CD4-positive, alpha-beta T cell treated with Interleukin-15 for 1 hour (primary cell): Measurements from ENCODE around the gene TRIM40.
"Not testable (repeated sequence)": the region's sequence is repeated elsewhere in the genome, so short reads cannot be mapped to it uniquely, and the experiment has no call there.

Experiments used
- DNase-seq: peaks from one replicate; pipeline ENCODE4 v3.0.0-alpha.2; 2020

The TRIM40 gene

DNA sequence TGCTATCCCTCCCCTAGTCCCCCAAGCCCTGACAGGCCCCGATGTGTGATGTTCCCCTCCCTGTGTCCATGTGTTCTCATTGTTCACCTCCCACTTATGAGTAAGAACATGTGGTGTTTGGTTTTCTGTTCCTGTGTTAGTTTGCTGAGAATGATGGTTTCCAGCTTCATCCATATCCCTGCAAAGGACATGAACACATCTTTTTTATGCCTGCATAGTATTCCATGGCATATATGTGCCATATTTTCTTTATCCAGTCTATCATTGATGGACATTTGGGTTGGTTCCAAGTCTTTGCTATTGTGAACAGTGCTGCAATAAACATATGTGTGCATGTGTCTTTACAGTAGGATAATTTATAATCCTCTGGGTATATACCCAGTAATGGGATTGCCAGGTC, 29.3 kb downstream of the TRIM40 start:
- DNase-seq, result not testable (repeated sequence)

DNA sequence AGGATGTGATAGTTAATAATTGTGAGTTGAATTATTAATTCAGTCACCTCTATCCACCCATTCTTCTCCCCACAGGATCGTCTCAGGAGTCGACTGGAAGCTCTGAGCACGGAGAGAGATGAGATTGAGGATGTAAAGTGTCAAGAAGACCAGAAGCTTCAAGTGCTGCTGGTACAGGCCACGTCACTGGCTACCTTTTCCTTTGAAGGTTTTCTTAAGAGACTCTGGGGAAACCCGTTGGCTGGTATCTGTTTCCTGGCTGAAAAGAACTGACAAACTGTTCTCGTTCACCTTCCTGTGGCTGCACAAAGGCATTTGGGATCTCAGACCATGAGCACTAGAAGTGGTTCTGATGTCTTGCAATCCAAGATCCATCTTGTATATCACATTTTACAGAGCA, 31.2 kb downstream of the TRIM40 start:
- no peak for DNase-seq

DNA sequence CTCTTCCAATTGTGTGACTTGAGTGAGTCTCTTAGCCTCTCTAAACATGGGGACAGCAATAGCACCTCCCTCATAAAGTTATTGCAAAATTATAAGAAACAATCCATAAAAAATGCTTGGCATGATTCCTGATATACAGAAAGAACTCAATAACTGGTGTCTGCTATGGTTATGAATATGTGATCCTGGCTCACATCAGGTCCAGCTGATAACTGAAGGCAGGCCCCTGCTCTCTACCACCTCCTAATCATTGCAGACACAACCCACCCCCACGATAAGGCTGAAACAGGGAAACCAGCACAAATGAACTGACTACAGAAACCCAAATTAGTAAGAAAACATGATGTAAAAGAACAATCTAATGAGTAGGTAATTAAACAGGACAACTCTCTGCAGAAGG, 32.8 kb downstream of the TRIM40 start:
- DNase-seq, result no peak

DNA sequence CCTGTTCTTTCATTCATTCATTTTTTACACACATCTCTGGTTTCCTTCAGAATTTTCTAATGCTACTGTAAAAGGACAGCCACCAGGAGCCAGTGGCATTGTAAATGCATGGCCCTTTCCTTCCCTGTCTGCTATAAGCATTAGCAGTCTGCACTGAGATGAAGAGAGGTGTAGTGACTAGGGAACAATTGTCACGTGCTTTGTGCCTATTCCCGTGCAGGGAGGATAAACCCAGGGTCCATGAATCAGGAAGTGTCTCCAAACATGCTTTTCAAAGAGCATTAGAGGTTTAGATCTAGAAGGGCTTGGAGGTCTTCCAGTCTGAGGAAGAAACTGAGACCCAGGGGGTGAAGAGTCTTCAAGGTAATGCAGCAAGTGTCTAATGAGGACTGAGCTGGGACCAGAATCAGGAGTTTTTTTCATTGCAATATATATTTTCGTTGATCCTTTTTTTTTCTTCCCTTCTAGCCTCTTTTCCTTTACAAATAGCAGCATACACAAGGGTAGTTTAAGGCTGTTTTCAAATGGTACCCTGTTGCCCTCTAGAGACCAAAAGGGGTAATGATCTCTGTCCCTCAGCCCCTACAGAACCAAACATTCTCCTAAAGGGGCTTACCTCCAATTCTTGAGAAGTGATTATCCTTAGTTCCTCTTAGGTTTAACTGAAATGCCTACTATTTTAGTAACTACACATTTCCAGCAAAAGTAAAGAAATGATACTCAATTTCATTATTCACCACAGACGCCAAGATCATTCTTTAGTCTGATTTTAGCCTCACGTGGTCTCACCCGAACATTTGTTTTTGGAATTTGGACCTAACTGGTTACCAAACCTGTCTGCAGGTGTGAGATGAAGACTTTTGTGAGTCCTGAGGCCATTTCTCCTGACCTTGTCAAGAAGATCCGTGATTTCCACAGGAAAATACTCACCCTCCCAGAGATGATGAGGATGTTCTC, 34.0 kb downstream of the TRIM40 start:
- DNase-seq, result no peak

DNA sequence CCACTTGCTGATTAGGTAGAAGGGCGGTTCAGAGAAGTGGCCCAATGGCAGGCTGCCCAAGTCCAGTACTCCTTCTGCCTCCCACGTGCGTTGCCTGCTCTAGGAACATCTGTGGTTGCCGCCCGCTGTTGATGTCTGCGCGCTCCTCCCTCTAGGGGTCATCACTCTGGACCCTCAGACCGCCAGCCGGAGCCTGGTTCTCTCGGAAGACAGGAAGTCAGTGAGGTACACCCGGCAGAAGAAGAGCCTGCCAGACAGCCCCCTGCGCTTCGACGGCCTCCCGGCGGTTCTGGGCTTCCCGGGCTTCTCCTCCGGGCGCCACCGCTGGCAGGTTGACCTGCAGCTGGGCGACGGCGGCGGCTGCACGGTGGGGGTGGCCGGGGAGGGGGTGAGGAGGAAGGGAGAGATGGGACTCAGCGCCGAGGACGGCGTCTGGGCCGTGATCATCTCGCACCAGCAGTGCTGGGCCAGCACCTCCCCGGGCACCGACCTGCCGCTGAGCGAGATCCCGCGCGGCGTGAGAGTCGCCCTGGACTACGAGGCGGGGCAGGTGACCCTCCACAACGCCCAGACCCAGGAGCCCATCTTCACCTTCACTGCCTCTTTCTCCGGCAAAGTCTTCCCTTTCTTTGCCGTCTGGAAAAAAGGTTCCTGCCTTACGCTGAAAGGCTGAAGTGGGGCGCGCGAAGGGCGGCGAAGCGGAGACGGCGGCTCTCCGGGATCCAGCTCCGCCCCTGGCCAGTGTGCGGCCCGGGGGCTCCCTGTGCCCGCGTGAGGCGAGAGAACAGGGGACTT, 35.9 kb downstream of the TRIM40 start:
- no peak for DNase-seq

DNA sequence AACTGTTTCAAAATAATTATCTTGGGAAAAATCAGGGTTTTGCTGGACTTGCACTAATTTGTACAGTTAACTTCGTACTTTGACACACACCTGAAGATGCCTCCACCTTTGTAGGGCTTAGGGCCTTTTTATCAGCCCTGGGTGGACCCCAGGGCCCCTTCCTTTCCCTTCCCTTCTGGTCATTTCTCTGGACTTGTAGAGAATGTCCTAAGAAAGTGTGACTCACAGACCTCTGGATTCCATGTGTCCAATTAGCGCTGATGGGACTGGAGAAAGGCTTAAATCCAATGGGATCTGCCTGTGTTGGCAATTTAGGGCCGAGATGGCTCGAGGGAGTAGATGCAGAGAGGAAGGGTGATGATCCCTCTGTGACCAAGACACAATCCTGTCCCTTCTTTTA, 36.7 kb downstream of the TRIM40 start:
- DNase-seq, result no peak

DNA sequence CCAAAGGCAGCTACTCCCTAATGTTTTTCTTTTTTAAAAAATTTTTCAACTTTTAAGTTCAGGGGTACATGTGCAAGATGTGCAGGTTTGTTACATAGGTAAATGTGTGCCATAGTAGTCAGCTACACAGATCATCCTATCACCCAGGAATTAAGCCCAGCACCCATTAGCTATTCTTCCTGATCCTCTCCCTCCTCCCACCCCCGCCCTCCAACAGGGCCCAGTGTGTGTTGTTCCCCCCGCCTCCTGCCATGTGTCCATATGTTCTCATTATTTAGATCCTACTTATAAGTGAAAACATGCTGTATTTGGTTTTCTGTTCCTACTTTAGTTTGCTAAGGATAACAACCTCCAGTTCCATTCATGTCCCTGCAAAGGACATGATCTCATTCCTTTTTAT, 39.8 kb downstream of the TRIM40 start:
- DNase-seq, result no peak

DNA sequence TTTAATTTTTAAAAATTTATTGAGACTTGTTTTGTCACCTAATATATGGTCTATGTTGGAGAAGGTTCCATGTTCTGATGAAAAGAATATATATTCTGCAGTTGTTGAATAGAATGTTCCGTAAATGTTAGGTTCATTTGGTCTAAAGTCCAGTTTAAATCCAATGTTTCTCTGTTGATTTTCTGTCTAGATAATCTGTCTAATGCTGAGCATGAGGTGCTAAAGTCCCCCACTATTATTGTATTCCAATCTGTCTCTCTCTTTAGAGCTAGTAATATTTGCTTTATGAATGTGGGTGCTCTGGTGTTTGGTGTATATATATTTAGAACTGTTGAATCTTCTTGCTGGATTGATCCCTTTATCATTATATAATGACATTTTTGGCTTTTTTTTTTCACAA, 42.9 kb downstream of the TRIM40 start:
- DNase-seq, result no peak

DNA sequence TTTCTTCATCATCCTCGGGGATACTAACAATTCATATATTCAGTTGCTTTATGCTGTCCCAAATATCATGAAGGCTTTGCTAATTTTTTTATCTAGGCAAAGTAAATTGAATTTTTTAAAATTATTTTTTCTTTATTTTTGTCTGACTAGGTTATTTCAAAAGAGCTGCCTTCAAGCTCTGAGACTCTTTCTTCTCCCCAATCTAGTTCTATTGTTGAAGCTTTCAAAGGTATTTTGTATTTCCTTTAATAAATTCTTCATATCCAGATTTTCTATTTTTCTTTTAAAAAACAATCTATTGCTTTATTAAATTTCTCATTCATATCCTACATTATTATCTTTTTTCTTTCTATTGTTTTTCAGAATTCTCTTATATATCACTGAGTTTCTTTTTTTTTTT, 44.2 kb downstream of the TRIM40 start:
- no peak for DNase-seq

DNA sequence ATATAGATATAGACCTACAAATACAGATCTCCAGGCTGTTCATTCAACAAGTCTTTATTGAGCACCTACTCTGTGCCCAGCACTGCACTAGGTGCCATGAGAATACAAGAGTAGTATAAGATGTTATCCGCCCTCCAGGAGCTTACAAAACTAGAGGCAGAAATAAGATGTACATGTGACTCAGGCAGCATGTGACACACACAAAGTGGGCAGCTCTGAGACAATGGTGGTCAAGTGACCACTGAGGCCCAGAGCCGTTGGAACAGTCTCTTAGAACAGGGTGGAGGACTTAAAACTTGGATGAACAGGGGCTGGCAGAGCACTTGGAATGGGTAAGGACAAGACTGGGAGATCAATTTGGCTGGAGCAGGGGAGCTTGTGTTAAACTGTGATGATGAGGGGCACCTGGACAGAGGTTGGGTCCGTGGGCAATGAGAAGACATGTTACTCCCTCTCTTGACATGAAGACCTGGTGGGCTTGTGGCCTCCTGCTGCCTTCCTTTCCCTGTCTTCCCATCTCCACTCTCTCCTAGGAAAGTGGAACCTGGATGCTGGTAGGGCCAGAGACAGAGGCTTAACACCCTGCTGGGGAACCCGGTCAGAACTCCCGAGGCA, 48.6 kb downstream of the TRIM40 start:
- DNase-seq, result no peak

DNA sequence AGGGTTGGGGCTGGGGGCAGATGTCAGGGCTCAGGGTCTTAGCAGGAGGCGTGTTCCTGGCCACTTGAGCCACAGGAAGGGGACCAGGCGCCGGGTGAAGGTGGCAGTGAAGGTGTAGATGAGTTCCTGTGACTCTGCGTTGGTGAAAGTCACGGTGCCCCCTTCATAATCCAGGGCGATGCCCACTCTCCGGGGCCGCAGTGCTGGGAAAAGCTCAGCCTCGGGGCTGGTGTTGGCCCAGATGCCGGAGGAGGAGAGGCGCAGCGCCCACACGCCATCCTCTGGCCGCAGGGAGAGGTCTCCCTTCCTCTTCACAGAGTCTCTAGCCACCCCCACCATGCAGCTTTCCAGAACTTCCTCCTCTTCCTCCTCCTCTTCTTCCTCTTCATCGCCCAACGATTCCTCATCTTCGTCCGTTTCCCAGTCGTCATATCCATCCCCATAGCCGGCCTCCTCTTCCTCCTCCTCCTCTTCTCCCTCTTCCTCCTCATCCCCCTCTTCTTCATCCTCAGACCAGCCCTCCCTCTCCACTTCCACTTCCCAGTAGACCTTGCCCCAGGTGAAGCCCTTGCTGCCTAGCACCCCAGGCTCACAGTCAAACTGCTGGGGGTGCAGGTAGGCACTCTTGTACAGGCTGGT, 50.0 kb downstream of the TRIM40 start:
- no peak for DNase-seq

DNA sequence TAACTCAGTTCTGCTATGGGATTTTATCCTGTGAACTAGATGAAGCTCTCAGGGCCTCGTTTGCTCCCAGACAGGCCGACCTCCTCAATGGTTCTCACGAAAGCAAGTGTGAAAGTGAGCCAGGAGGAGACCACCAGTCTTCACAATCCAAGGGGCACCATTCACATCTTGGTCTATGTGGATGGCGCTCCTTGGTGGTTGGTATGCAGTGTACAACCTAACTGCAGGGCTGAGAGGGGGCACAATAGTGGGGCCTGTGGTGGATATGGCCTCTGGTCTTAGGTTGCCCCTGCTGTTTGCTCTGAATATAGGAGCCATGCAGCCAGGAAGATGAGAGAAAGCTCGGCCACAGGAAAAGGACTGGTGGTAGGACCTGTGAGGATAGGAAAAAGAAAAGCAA, 52.6 kb downstream of the TRIM40 start:
- DNase-seq, result no peak

DNA sequence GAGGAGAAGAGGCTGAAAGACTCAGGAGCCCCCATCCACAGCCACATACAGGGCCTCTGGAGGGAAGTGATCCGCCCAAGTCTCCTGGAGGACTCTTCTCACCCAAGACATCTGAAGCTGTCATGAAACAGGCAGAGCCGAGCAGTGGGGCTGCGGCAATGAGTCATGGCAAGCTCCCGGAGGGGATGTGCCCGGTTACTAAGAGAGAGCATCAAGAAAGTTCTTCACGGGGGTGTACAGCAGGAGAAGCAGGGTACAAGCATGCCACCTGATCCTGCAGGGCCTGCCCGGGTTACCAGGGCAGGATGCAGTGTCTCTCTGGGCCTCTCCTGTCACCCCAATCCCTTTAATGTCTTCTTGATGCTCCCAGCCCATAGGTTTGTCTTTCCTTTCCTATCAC, 56.1 kb downstream of the TRIM40 start:
- no peak for DNase-seq

DNA sequence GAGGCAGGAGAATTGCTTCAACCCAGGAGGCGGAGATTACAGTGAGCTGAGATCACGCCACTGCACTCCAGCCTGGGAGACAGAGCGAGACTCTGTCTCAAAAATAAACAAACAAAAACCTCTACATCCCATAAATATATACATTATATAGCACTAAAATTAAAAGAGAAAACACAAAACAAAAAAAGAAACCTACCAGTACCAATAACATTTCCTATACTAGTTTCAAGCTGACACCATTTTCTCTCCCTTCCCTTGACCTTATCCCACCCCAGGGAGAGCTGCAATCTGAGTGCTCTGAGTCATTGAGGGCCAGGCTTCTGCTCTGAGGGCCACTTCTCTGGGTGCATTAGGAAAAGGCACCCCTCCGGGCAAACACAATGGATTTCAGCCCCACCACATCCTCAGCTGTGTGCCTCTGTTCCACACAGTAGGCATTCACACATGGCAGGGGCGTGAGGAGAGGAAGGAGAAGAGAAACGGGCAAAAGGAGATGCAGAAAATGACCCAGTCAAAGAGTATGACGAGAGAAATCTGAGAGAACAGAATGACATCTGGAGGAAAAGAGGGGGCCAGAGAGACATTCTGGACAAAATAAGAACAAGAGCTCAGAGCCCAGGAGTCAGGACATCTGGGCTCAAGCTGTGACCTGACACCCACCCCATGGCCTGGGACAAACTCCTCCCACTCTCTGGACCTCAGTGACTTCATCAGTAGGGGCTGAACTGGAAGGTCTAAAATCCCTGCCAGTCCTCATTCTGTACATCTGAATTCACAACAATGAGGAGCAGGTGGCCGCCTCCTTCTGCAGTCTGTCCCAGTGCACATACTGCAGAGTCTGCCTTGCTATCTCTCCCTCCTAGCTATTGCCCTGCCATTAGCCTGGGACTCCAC, 59.1 kb downstream of the TRIM40 start:
- DNase-seq, result no peak

DNA sequence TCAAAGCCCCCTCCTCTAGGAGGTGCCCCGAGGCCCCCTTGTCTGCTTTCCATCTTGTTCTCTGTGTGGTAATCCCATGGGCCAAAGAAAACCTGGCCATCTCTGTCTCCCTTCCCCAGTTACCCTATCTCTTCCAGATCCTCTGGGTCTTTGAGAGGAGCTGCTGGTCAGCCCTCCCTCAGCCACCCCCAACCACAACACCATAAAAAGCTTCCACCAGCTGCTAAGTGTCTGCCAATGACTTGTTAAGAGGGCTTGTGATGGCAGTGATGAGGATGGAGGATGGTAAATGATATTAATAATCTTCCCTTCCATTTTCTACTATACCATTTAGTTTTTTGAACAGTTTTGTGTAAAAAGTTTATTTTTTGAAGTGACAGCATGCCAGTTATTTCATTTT, 60.0 kb downstream of the TRIM40 start:
- no peak for DNase-seq

DNA sequence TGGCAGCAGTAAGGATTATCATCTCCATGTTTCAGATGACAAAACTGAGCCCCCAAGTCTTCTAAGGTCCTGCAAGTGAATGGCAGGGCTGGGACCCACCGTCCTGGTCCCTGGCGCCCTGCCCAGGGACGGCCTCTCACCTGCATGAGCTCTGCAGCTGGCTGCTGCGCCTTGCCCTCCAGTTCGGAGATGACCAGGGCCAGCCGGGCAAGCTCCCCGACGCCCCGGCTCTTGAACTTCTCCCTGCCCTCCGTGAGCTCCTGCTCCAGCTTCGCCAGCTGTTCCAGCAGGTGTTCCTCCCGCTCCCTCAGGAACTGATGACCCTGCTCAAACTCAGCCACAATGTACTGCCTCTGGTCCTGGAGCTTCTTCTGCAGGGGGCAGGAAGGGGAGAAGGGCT, 60.4 kb downstream of the TRIM40 start:
- no peak for DNase-seq
